ENCODE measurements around the gene DCAF8. TPM values are rescaled to one million over a fixed set of nuclear protein-coding genes. Genes with fewer than 3 reads are reported as not detected.

DCAF8 gene
- total and polyA plus RNA-seq, 2 of the 4 experiments (the other 2 are of a cell fraction) = 83.3 to 83.8 TPM

DNA sequence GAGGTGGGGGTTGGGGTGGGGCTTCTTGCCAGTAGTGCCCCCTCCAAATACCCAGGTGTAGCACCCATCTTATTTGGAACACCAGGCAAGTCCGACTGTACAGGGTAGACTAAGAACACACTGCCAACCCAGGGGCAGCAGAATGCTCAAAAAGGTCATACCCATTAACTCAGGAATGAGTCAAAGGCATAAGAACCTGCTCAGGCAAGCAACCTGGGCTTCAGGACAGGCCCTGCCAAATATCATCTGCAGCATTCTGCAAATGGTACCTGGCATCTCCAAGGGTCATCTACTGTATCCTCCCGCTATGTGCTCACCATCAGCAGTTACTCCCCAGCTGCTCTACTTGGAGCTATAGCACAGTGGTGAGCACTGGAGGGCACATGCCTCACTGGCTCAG lies 37.7 kb downstream of the DCAF8 start:
- WGBS, 2 experiments (ENCODE audit: extremely low coverage in 2 of 2, insufficient read length in 1 of 2) = 100% methylated on average over 1 of the region's 2 CpGs; no CpG with 5 or more reads in 1 of the 2 experiments
- TF ChIP-seq CEBPB (IDR thresholded peaks at IDR 0.05; ENCODE audit: low read depth, low read length) (no peak), MXI1 (IDR thresholded peaks at IDR 0.05; ENCODE audit: borderline replicate concordance, low read depth, low read length) (no peak), MAFK (IDR thresholded peaks at IDR 0.05; ENCODE audit: low read depth, low read length) (no peak), CHD1 (IDR thresholded peaks at IDR 0.05; ENCODE audit: low read depth, low read length) (no peak), ELK1 (IDR thresholded peaks at IDR 0.05; ENCODE audit: borderline replicate concordance, low read depth, low read length) (no peak), CTCF (conservative IDR thresholded peaks at IDR 0.05; ENCODE audit: low read depth, low read length) (no peak), FOS (IDR thresholded peaks at IDR 0.05; ENCODE audit: low read depth, low read length) (no peak), RCOR1 (IDR thresholded peaks at IDR 0.05; ENCODE audit: insufficient replicate concordance, low read length) (no peak), RFX5 (IDR thresholded peaks at IDR 0.05; ENCODE audit: low read depth, low read length) (no peak), RAD21 (IDR thresholded peaks at IDR 0.05; ENCODE audit: low read length) (no peak), SMC3 (IDR thresholded peaks at IDR 0.05; ENCODE audit: low read depth, low read length) (no peak), NFE2L2 (IDR thresholded peaks at IDR 0.05; ENCODE audit: low read depth, low read length) (no peak)
- Histone ChIP-seq H3K14ac (replicated peaks; ENCODE audit: low read depth, low read length) (no peak overlapping the region), H3K9ac (ENCODE audit: low read depth, low read length) (no peak overlapping the region), H3K27me3 (ENCODE audit: control insufficient read depth, insufficient read depth, low read length) (no peaks in the 10 kb centered on the region), H2BK5ac (ENCODE audit: low read depth, low read length, poor library complexity, severe bottlenecking) (no peak overlapping the region), H3K4ac (ENCODE audit: low read depth, low read length) (no peak overlapping the region), H3K4me2 (ENCODE audit: low read depth, low read length) (no peak overlapping the region), H3K18ac (ENCODE audit: low read depth, low read length) (no peak overlapping the region), H3K23ac (ENCODE audit: low read depth, low read length) (no peak overlapping the region), H3K27ac (ENCODE audit: insufficient read depth, low read length) (no peak overlapping the region), H4K8ac (ENCODE audit: low read depth in 2 of 2, low read length in 2 of 2) (no peak overlapping the region), H4K91ac (ENCODE audit: insufficient read depth, low read depth, low read length) (no peak overlapping the region), H4K5ac (ENCODE audit: low read depth, low read length) (no peak overlapping the region), H3K4me3 (ENCODE audit: insufficient read depth, low read depth, low read length) (no peak overlapping the region), H3K36me3 (ENCODE audit: control insufficient read depth, insufficient read depth, low read length) (peaks cover 45% of the 10 kb centered on the region), H2BK15ac (ENCODE audit: low read depth, low read length) (no peak overlapping the region), H3K9me3 (ENCODE audit: control insufficient read depth, insufficient read depth, low read length) (no peaks in the 10 kb centered on the region), H2AFZ (replicated peaks; ENCODE audit: low read length, poor library complexity) (no peak overlapping the region), H2AK5ac (ENCODE audit: low read depth, low read length) (no peak overlapping the region), H2BK120ac (ENCODE audit: low read depth, low read length) (no peak overlapping the region), H3K56ac (ENCODE audit: extremely low read depth, insufficient read depth, low read length) (no peak overlapping the region), H2BK20ac (ENCODE audit: low read depth, low read length) (no peak overlapping the region), H3K4me1 (ENCODE audit: control insufficient read depth, insufficient read depth, low read length) (peaks cover 3% of the 10 kb centered on the region; the same call in 1 of the 2 replicates), H3K79me1 (ENCODE audit: low read depth in 1 of 2, low read length in 2 of 2) (peaks cover 0 to 4% of the 10 kb centered on the region in 2 experiments; a peak in 1 of 4 replicates), H3K9me1 (ENCODE audit: insufficient read depth, low read length) (peaks cover 6% of the 10 kb centered on the region; the same call in 1 of the 2 replicates), H4K20me1 (ENCODE audit: insufficient read depth, low read length) (peaks cover 3% of the 10 kb centered on the region), H2AK9ac (replicated peaks; ENCODE audit: low read depth, low read length, poor library complexity) (no peak overlapping the region)
- ChIA-PET CTCF (interaction anchor here (1.4 kb wide), 1 partner anchor 31 kb away, joined by 7 read pairs; no protein-coding TSS in a partner anchor), POLR2A (ENCODE audit: unreplicated experiment) (no interaction called here)
- DNase-seq (no peak), ATAC-seq (ENCODE audit: low read depth) (no peak)
- BruUV-seq (replicated peaks) = no TSS peak
- dilution Hi-C loops (cut with HindIII; ENCODE audit: low sequenced_read_pairs, unreplicated experiment) = no loop called here
- intact Hi-C loops (cut with micrococcal nuclease) = loop anchor here (5.0 kb wide), 1 partner anchor 73 kb away; no protein-coding TSS in a partner anchor
- in situ Hi-C loops (cut with MboI; ENCODE audit: low sequenced_read_pairs) = no loop called here

Measured in IMR-90 (cell line).